ENCODE data around the gene ZBP1.

ZBP1 gene

GRCh38 chr20:57601211-57601570, 19.0 kb downstream of the ZBP1 start:
- TF ChIP-seq ZFX (IDR thresholded peaks at IDR 0.05; ENCODE audit: borderline replicate concordance) (no peak), CTCF (IDR thresholded peaks at IDR 0.05) (no peak)
- no peak overlapping the region for H3K27ac ChIP-seq

DNA sequence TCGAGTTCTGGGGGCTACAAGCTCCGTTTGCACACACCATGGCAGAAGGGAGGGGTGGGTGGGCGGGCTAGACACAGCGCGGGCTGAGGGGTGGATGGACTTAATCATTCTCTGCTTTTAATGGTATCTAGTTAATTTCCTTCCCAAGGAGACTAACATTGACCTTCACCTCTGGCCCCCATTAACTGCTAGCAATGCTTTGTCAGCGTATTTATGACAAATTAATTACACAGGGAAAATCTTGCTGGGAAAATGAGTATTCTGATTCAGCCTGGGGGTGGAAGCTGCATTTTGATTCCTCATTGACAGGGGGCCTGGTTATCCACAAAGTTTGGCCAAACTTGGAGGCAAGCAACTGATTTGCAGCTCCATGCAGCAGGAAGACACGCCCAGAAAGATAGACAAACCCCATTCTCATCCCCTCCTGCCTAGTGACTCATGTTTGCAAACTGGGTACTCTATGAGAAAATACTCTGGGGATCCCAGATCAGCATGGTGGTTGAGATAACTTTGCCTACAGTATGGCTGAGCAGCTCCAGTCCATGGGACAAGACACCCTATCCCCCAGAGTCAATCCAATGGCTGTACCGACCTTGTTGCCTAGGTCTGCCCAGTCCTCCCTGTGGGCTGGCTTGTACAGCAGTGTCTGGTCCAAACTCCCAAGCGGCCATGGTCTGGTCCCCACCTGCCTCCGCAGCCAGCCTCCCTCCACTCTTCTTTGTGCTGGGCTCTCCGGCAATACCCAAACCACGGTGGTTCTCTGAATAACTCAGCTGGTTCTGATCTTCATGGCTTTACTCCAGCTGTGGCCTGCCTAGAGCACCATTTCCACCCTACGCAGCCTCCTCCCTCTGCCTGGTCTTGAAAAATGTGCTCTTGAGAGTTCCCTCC, 19.7 kb downstream of the ZBP1 start:
- TF ChIP-seq ZFX (IDR thresholded peaks at IDR 0.05; ENCODE audit: borderline replicate concordance) (no peak), CTCF (IDR thresholded peaks at IDR 0.05) (no peak)
- no peak overlapping the region for H3K27ac ChIP-seq

DNA sequence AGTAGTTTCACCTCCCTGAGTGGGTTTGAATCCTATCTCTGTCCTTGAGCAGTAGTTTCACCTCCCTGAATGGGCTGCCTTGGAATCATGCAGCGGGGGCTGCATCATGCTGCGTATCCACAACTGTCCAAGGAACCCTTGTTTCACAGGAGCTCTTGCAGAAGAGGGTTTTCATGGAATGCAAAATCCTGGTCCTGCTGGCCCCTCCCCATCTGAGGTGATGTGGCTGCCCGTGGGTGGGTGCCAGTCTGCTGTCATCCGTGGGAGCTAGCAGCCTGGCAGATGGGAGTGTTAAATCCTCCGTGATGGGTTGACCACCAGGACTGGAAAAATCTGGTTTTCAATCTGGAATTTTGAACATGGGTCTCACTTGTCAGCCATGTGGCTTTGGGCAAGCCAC, 21.7 kb downstream of the ZBP1 start:
- H3K27ac ChIP-seq = no peak overlapping the region
- no peak for TF ChIP-seq CTCF (IDR thresholded peaks at IDR 0.05)
- no peak for TF ChIP-seq ZFX (IDR thresholded peaks at IDR 0.05; ENCODE audit: borderline replicate concordance)

GRCh38 chr20:57598060-57598459, 22.2 kb downstream of the ZBP1 start:
- no peak for TF ChIP-seq CTCF (IDR thresholded peaks at IDR 0.05)
- TF ChIP-seq ZFX (IDR thresholded peaks at IDR 0.05; ENCODE audit: borderline replicate concordance) = no peak

DNA sequence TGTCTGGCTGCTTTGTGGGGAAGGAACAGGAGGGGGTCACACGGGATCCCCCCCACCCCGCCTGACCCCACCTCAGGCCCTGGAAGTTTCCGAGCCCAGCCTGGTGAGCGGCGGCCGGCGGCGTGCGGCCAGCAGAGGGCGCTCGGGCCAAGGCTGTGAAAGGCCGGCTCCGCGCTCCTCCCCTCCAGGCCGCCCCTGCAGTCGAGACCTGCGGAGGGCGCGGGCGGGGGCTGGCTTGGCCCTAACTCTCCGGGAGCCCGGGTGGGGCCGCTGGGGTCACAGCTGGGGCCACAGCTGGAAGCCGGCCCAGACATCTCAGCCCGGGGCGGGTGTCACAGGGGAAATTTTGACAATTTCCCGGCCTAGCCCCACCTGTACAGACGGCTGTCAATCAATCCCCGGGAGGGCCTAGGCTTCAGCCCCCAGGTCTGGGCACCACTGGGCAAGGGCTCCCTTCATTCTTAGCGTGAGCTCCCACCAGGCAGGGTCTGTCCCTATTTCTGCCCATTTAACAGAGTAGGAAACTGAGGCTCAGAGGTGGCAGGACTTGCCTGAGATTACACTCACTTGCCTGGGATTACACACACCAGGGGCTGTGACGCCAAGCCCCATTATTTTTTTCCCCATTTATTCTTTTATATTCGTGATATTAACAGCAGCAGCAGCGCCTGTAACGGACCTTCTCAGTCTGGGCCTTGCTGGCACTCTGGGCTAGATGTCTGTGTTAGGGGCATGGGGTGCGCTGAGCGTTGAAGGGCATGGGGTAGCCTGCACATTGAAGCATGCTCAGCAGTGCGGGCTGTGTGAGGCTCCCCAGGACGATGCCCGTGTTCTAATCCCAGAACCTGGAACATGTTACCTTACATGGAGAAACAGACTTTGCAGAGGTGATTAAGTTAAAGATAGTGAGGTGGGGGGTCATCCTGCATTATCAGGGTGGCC, 23.0 kb downstream of the ZBP1 start:
- peak; percentile 95 for TF ChIP-seq CTCF (IDR thresholded peaks at IDR 0.05)
- no peak for TF ChIP-seq ZFX (IDR thresholded peaks at IDR 0.05; ENCODE audit: borderline replicate concordance)
- H3K27ac ChIP-seq = no peak overlapping the region

More at GRCh38 chr20:57598060-57598459, 22.2 kb downstream of the ZBP1 start:
- H3K27ac ChIP-seq = no peak overlapping the region

GRCh38 chr20:57596358-57596757, 23.9 kb downstream of the ZBP1 start:
- no peak overlapping the region for H3K27ac ChIP-seq
- no peak for TF ChIP-seq ZFX (IDR thresholded peaks at IDR 0.05; ENCODE audit: borderline replicate concordance)
- no peak for TF ChIP-seq CTCF (IDR thresholded peaks at IDR 0.05)

Measured in 22Rv1 (cell line).